ENCODE data around the gene FOXD1.

DNA sequence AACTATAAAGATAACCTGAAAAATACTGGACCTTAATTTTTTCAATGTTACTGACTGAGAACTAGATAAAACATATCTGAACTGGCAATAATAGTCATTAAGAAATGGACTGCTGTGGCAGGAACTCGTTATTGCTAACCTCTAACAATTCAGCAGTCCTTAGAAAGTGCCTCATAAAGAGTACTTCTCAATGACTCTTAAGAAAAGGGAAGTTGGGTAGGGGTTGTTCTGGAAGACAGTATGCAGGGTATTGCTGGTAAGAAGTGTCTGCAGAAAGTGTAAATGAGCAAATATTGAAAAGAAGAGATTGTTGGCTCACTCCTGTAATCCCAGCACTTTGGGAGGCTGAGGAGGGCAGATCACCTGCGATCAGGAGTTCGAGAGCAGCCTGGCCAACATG is 27.9 kb downstream of the FOXD1 start:
- TF ChIP-seq CTCF (conservative IDR thresholded peaks at IDR 0.05; ENCODE audit: low read depth, low read length) (no peak), EZH2 (IDR thresholded peaks at IDR 0.05; ENCODE audit: borderline replicate concordance, low read depth, low read length, poor library complexity, severe bottlenecking) (no peak)

Measured in A673 (cell line).